Stimulated activated CD4-positive, alpha-beta T cell treated with anti-CD3 and anti-CD28 coated beads, Interleukin-4, amount 100 ng/mL, for 48 hours (primary cell): ENCODE results near the gene SARS2.
A peak's percentile ranks its signal among the peaks of the same experiment; 100 is the strongest.

Experiments
- DNase-seq, 2 donors: peaks; one replicate each; pipeline ENCODE4 v3.0.0-alpha.2; 2020; ENCODE audit warnings: low read depth in 2 of 2

Gene SARS2

DNA sequence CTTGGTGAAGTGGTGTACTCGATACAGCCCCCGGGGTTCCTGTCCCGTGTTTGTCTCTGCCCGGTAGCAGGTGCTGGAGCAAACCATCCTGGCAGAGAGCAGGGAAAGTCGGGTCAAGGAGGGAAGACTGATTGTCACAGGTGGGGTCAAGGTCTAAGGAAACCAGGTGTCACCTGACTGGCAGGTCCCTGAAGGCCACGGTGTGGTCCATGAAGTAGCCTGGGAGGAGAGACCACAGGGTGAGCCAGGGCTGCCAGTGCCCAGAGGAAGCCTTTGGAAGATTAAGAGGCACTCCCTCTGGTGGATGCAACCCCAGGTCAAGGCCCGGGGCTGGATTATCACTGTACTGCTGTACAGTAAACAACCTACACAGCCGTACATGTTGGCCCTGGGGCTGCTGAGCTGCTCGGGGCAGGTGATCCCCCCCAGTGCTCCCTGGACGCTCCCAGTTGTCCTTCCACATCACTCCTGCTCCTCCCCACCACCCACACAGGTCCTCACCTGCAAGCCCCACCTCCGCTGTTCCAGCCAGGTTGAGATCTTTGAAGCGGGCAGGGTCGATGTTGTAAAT, 12.6 kb downstream of the SARS2 start:
- DNase-seq: no peak

DNA sequence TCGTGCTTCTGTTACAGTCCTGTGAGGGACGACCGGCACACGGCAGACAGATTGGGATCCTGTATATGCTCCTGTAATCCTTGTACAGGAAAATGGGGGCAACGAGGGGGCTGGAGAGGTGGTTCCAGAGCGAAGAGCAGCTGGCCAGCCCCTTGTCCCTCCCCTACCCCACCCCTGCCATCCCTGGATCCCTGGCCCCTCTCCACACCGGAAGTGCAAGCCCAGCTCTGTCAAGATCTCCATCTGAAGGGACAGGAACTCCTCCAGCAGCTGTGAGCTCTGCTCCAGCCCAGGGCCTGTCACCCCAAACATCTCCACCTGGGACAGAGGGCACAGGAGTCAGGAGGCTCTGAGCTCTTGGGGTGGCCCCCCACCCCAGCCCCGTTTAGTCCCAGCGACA, 13.0 kb downstream of the SARS2 start:
- no peak for DNase-seq

DNA sequence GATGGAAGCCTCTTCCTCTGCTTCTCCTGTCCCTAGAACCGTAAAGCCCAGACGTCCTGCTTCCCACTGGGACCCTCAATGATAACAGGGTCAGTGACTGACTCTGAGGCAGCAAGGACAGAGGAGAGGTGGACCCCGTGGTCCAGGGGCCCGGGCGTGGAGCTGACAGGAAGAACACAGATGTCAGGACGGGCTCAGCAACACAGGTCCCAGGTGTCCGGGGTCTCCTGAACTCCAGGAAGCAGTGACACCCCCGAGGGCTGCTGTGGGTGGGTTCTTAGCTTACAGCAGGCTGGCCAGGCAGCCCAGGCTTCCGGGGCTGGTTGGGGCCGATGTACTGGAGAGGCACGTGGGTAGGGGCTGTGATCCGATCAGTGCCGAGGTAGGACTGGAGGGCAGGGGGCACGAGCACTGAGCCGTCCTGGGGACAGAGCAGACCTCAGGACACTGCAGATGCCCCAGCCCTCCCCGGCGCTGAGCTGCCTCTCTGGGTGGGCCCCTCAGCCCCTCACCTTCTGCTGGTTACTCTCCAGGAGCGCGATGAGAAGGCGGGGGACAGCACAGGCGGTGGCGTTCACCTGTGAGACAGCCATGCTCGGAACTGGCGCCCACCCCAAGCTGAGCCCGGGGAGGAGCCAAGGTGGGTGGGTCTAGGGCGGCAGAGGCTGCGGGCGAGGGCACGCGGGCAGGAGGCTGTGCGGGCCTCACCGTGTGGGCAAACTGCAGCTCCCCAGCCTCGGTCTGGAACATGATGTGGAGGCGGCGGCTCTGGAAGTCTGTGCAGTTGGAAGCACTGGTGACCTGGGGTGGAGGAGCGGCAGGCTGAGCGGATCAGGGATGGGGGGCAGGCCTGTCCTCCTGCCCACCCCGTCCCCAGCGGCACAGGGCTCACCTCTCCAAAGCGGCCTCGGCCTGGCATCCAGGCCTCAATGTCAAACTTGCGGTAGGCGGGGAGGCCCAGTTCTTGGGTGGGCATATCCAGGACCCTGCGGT, 14.9 kb downstream of the SARS2 start:
- DNase-seq: no peak

DNA sequence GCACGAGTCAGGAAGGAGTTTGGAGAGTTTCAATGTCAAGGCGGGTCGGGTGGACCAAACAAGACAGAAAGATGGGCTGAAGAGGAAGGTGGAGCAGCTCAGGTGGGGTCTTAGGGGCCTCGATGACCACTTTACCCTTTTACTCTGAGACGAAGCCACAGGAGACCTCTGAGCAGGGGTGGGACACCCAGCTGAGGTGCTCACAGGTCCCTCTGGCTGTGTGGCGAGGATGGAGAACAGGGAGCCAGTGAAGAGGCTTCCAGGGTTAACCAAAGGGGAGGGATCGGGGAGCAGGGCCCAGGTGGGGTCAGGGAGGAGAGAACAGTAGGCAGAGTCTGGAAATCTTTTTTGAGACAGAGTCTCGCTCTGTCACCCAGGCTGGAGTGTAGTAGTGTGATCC, 16.6 kb downstream of the SARS2 start:
- no peak for DNase-seq

DNA sequence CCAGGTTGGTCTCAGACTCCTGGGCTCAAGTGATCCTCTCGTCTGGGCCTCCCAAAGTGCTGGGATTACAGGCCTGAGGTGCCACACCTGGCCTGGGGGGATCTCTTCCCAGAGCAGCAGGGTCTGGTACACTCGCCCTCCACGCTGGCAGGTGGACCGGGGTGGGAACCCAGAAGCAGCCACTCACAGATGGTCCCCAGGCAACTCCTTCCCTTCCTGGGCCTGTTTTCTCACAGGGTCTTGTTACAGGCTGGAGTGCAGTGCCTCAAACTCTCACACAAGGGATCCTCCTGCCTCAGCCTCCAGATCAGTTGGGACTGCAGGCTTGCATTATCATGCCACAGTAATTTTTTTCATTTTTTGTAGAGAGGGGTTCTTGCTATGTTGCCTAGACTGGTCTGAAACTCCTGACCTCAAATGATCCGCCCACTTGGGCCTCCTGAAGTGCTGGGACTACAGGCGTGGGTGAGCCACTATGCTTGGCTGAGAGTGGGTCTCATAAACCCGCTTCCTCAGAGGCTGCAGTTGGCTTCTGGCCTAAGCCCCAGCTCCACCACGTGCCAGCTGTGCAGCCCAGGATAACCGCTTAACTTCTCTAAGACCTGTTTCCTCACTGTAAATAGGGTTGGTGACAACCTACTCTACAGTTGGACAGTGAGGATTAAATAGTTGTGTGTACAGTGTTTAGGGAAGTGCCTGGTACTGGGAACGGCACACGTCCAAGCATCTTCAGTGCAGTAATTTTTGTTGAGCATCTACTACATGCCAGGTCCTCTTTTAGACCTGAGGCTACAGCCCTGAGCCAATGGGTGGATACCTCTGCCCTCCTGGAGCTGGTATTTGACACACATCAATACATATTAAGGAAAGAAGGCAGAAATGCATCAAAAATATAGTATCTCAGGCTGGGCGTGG, 17.7 kb downstream of the SARS2 start:
- no peak for DNase-seq

DNA sequence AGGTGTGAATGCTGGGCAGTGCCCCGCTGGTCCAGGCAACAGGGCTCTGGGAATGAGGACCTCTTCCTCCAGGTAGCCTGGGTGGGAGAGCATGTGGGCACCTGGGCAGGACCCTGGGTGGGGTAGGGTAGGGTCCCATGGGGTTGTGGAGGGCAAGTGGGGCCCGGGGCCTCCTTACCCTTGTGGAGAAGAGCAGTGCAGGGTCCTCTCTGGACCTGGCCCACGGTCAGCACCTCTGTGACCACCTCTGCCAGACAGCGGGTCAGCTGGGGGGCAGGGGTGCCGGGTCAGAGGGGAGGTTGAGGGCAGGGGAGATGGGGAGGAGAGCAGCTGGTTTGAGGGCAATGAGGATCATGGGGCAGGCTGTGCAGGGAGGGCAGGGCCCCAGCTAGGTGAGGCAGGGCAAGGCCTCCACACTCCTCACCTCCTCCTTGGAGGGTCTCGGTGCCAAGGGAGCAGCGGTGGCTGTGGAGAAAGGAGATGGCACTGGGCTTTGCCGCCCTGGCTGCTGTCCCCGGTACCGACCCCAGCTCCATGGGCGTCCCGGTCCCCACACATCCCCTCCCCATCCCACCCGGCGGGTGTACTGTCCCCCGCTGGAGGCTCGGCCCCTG, 19.1 kb downstream of the SARS2 start:
- DNase-seq: no peak

DNA sequence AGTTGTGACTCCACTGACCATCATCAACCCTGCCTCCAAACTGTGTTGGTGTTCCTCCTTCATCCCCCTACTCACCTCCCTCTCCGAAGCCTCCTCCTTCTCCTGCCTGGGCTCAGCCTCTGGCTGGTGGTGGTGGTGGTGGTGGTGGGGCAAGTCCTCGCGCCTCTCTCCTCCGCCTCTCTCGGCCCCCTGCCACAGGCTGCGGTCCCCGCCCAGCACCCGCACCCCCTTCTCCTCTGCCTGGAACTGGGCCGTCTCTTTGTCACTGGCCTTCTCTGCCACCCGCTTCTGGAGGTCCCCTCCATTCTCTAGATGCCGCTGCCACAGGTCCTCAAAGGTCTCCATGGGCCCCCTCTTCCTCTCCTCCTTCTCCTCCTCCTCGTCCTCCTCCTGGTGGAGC, 20.1 kb downstream of the SARS2 start:
- no peak for DNase-seq

DNA sequence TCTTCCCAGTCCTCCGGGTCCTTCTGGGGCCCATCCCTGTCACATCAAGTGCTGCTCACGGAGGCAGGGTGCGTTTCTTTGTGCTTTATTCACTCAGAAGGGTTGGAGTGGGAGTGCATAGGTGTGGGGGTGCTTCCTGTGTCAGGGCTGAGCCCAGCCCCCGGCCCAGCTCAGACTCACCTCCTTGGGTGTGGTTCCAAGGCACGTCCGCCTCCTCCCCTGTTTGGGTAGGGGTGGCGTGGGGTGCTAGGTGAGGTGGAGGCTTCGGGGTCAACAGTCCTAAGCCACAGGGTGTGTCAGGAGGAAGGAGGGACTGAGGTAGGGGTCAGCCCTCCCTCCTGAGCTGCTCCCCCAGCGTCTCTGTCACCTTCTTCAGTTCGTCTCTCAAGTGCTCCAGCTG, 21.7 kb downstream of the SARS2 start:
- DNase-seq: no peak

DNA sequence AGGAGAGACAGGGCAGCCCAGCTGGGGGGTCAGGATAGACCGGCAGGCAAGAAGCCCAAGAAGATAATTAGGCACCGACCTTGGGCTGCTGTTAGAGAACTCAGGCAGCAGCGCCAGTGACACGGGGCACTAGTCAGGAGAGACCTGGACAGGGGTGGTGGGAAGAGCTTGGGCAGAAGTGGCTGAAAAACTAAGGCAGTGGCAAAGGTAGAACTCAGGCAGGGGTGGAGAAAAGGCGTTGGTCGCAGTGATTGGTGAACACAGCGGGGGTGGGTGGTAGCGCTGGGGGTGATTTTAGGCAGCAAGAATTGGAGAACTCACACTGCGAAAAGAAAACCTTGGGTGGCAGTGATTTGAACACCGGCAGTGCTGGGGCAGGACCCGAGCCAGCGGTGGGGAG, 22.9 kb downstream of the SARS2 start:
- DNase-seq: no peak

DNA sequence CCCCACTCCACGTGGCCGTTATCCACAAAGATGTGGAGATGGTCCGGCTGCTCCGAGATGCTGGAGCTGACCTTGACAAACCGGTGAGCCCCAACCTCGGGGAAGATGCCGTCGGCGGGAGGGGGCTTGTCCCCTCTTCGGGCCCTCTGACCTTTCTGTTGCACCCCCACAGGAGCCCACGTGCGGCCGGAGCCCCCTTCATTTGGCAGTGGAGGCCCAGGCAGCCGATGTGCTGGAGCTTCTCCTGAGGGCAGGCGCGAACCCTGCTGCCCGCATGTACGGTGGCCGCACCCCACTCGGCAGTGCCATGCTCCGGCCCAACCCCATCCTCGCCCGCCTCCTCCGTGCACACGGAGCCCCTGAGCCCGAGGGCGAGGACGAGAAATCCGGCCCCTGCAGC, 23.3 kb downstream of the SARS2 start:
- no peak for DNase-seq

DNA sequence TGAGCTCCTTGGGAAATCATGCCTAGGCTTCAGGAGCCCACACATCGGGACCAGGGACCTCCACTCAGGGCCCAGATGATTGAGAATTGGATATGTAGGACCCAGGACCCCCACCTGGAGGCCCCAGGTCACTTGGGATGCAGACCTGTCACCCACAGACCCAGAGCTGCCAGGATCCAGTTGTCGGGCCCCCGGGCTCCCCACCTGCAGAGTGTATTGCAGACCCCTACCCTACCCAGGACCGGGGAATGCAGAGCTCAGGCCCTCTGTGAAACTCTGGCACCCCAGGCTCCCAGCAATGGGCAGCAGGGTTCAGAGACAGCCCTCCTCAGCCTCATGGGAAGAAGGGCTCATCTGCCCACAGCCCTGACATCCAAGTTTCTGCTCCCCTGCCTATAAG, 24.9 kb downstream of the SARS2 start:
- DNase-seq: no peak

DNA sequence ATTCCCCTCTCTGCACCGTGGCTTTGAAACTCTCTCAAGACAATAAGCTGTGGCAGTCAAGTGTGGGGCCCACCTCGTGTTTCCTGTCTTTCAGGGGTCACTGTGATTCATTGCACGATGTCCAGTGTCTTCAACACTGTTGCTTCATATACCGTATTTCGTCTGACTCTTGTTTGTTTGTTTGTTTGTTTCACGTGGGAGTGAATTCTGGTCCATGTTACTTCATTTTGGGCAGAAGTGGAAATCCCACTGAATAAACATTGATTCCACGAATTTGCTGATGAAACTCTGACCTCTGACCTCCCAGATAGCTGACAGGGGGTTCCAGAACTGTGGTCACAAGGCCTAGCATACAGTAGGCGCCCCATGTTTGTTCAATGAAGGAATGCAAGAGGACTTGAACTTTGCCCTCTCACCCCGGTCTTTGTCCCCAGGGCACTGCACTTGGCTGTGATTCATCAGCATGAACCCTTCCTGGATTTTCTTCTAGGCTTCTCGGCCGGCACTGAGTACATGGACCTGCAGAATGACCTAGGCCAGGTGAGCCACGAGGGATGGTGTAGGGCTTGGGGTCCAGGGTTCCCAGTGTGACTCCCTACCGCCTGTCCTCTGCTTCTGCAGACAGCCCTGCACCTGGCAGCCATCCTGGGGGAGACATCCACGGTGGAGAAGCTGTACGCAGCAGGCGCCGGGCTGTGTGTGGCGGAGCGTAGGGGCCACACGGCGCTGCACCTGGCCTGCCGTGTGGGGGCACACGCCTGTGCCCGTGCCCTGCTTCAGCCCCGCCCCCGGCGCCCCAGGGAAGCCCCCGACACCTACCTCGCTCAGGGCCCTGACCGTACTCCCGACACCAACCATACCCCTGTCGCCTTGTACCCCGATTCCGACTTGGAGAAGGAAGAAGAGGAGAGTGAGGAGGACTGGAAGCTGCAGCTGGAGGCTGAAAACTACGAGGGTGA, 25.7 kb downstream of the SARS2 start:
- no peak for DNase-seq

DNA sequence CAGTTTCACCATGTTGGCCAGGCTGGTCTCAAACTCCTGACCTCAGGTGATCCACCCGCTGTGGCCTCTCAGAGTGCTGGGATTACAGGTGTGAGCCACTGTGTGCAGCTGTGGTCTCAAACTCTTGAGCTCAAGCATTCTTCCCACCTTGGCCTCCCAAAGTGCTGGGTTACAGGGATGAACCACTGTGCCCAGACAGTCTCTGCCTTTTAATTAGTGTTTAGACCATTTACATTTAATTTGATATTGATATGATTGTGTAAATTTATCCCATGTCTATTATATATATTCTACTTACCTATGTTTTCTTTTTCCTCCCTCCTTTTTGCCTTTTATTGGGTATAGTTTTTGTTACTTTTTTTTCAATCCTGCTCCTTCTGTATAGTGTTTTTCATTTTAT, 28.9 kb downstream of the SARS2 start:
- DNase-seq: no peak

DNA sequence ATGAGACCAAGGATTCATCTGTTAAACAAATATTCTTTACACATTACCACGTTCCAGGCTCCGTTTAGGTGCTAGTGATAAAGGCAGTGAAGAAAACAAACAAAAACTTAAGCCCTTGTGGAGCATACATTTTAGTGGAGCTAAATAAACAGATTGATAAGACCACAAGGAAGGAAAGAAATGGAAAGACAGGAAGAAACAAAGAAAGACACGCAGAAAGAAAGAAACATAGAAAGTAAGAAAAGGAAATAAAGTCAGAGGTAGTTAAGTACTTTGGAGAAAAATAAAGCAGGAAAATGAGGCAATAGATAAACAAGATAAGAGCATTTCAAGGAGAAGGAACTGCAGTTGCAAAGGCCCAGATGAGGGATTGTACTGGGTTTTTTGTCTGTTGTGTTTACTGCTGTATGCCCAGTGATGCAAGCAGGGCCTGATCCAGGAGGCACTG, 29.8 kb downstream of the SARS2 start:
- DNase-seq: no peak

DNA sequence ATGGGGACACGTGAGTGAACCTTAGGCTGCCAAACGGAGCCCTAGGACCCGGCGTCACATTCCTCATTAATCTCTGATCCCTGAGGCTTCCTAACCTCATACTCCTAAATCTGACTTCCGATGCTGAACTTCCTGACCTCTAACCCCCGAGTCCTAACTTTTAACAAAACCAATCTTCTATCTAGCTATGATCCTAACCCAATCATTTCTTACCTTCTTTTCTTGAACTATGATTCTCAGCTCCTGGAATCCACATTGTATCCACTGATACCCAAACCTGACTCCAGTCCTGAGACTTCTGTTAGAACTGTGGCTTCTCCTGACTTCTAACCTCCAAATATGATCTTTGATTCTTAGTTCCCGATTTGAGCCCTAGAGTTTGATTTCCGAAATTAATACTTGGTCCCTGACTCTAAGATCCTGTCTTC, 30.3 kb downstream of the SARS2 start:
- DNase-seq: no peak

DNA sequence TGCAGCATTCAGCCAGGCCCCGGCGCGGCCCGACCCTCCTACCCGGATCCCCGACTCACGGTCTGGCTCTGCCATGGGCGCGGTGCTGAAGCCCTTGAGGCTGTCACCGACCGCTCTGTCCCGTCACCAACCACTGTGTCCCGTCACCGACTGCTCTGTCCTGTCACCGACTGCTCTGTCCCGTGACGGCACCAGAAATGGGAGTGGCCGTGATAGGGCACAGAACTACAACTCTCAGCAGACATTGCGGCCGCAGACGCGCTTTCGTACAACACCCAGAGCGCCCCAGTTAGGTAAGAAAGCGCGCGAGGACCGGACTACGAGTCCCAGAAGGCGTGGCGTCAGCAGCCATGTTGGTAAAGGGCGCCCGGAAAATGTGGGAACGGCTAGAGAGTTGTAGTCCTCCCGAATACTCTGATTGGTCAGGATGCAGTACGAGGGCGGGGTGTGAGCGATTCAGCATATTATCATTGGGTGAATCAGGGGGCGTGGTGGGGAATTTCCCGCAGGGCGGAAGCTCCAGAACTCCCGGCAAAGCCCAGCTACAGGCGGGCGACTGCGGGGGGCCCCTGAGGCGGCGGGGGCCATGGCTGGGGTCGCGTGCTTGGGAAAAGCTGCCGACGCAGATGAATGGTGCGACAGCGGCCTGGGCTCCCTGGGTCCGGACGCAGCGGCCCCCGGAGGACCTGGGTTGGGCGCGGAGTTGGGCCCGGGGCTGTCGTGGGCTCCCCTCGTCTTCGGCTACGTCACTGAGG, 30.9 kb downstream of the SARS2 start, which contains the start of the genes NFKBIB and SIRT2:
TSS of gene NFKBIB (plus strand) at position 523 of the 755 bp plus-strand sequence. CDS start at position 587, 64 bp downstream.
TSS of gene SIRT2 (minus strand) at position 172 of the 755 bp plus-strand sequence. CDS start at position 75, 97 bp downstream.
- DNase-seq: peak; percentile 94 to 99

DNA sequence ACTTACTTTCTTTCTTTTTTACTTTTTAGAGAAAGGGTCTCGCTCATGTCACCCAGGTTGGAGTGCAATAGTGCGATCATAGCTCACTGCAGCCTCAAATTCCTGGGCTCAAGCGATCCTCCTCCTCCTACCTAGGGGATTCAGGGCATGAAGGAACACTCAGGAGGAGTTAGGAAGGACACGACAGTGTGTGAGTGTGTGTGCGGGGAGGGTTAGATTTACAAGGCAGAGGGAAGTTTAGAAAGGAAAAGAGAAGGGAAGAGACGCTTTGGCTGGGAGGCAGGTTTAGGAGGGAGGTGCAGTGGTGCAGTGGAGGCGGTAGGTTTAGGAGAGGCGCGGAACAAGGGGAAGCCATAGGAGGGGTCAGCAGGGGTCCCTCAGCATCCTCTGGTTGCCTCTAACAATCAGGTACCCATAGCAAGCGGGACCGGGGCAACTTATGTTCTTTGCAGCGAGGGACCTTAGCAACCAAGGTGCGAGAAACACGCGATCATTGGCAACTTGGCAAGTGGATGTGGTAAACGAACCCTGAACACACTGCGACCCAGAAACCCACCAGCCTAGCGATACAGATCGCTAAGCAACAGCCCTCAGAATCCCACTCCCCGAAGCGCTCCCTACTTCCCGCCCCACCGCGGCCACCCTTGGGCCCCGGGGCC, 31.6 kb downstream of the SARS2 start:
- no peak for DNase-seq

DNA sequence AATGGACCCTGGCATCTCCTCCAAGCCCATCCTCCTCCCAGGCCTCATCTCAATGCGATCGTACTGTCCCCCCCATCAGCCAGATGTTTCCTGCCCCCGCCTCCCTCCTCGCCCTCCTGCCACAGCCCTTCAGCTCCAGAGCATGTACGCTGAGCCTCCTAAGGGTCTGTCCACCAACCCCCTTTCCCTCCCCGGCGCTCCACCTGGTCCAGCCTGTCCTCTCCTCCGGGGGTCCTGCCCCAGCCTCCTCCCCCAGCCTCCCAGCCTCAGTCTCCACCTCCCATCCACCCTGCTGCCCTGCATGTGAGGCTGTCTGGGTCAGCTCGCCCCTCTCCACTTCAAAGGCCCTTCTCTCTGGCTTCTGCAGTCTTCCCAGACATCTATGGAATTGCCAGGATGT, 35.6 kb downstream of the SARS2 start:
- no peak for DNase-seq

DNA sequence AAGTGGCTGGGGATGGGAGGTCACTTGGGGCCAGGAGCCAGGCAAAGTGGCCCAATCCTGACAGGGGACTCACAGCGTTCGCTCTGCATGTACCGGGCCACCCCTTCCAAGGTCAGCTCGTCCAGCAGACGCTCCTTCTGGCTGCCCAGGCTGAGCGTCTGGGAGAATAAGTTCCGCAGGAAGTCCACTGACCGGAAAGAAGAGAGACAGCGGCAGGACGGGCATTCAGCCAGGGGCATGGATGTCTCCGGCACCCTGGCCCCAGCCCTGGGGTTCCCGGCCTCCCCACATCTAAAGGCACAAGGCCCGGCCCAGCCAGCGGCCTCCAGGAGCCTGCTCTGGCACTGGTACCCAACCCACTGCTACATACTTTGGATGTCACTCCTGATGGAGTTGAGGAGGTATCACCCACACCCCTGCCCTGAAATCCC, 37.2 kb downstream of the SARS2 start:
- DNase-seq: no peak
